Measurements from ENCODE around the gene MATK.

DNA sequence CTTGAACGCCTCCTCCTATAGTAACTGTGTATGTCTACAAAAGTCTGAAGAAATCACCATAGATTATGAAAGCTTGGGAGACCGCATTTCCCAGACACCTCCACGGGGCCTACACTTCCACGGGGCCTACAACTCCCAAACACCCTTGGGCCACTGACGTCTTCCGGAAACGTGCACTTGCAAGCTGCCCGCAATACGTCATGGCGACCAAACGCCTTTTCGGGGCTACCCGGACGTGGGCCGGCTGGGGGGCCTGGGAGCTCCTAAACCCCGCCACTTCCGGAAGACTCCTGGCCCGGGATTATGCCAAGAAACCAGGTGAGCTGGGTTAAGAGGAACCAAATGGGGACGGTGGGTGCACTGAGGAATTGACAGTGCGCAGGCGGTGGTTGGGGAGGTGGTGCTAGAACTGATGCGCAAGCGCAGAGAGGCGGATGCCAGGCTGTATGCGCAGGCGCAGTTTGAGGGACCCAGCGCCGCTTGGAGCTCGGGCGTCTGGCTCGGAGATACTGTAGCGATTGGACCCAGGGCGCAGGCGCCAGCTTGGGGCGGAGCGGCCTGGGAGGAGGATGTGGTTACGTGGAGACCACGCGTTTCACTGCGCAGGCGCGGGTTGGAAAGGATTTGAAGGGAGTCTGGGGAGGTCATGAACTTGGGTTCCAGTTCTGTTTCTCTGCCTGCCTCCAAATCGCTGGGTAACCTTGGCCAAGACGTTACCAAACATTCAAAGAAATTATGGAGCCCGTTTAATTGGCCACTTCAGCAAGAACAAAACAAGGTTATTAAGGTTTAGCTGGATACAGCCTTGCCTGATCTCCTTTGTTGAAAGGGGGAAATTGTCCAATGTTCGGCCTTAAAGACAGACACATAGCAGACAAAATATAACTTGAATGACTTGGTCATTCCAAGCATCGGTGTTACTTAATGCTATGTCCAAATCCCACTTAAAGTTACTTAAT is 23.4 kb downstream of the MATK start, which contains the start of gene MRPL54:
- TF ChIP-seq, protein P1, sequence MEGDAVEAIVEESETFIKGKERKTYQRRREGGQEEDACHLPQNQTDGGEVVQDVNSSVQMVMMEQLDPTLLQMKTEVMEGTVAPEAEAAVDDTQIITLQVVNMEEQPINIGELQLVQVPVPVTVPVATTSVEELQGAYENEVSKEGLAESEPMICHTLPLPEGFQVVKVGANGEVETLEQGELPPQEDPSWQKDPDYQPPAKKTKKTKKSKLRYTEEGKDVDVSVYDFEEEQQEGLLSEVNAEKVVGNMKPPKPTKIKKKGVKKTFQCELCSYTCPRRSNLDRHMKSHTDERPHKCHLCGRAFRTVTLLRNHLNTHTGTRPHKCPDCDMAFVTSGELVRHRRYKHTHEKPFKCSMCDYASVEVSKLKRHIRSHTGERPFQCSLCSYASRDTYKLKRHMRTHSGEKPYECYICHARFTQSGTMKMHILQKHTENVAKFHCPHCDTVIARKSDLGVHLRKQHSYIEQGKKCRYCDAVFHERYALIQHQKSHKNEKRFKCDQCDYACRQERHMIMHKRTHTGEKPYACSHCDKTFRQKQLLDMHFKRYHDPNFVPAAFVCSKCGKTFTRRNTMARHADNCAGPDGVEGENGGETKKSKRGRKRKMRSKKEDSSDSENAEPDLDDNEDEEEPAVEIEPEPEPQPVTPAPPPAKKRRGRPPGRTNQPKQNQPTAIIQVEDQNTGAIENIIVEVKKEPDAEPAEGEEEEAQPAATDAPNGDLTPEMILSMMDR (IDR thresholded peaks at IDR 0.05) = peak in 1 of 7 experiments; percentile 10
- TF ChIP-seq POLR2A (IDR thresholded peaks at IDR 0.05) = peak; percentile 72 to 94 (median 93)

Measured in body of pancreas (tissue), 4 donors.